Measurements from ENCODE around the gene MYRFL.
"Not testable (repeated sequence)": the region's sequence is repeated elsewhere in the genome, so short reads cannot be mapped to it uniquely, and the experiment has no call there.

The MYRFL gene

DNA sequence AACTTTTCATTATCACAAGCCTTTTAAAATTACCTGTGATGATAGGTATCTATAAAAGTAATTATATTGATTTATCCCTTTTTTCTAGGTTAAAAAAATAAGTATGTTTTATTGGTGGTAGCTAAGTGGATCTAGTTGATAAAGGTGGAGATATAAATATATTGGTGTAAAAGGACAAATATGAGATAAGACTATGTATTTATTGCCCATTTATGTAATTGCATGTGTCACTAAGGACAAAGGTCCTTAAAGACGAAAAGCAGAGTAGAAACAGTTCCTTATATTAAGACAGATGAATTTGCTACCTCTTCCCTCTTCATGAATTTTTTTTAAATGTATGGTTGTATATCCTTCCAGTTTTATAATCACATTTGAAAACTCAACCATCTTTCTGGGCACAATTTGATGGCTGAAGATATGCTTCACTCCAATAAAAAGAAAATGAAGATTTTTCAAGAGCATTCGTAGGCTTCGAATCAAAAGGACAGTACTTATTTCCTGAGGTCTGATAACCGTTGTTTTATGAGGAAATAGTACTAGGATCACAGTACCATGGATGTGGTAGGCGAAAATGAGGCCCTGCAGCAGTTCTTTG is at the start of gene MYRFL:
TSS of gene MYRFL (plus strand) at position 262 of the 595 bp plus-strand sequence. CDS start at position 553, 291 bp downstream.
- DNase-seq, result no peak

GRCh38 chr12:69779928-69780327 is 45.1 kb upstream of the MYRFL start:
- peak in 1 of 51 donors; percentile 12 for DNase-seq

DNA sequence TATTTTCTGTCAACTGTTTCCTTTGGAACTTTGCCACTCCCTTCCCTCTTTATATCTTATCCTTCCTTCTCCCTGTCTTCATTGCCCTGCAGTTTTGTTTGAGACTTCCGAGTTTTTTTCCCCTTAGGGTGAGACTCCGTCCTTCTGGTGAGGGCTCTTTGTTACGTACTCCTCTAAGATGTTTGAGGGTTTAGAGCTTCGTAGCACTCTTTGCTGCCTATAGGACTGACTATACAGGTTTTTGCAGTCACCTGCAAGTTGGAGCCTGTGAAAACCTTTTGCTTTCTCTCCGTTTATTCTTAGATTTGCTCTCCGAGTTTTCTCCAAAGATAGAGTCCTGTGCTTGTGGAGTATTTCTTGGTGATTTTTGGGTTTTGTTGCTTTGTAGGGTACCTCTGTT is 41.7 kb upstream of the MYRFL start:
- no peak for DNase-seq

- no peak for DNase-seq
These were observed 35.7 kb upstream of the MYRFL start for GRCh38 chr12:69789351-69789750.

DNA sequence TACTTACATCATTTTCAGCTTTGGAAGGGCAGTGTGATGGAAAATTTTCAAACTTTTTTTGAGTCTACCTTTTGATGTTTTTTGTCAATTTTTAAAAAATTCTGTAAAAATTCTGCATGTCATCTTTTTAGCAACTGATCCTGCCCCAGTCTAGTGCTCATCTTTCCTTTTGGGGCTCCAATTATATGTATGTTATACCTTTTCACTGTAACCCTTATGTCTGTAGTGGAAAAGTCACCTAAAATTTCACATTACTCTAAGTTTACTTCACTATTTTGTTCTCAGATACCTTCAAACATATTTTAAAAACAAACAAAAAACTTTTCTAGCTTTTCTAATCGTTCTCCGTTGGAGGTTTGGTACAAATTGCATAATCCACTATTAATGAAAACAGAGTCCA is 32.5 kb upstream of the MYRFL start:
- DNase-seq, result no peak

DNA sequence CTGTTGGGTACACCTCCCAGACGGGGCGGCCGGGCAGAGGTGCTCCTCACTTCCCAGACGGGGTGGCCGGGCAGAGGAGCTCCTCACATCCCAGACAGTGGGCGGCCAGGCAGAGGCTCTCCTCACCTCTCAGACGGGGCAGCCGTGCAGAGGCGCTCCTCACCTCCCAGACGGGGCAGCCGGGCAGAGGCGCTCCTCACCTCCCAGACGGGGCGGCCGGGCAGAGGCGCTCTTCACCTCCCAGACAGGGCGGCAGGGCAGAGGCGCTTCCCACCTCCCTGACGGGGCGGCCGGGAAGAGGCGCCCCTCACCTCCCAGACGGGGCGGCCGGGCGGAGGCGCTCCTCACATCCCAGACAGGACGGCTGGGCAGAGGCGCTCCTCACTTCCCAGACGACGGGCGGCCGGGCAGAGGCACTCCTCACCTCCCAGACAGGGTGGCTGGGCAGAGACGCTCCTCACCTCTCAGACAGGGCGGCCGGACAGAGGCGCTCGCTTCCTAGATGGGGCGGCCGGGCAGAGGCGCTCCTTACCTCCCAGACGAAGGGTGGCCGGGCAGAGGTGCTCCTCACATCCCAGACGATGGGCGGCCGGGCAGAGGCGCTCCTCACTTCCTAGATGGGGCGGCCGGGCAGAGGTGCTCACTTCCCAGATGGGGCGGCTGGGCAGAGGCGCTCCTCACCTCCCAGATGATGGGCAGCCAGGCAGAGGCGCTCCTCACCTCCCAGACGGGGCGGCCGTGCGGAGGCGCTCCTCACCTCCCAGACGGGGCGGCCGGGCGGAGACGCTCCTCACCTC is 17.7 kb upstream of the MYRFL start:
- DNase-seq, result not testable (repeated sequence)

- DNase-seq, result no peak
These were observed 14.0 kb upstream of the MYRFL start for GRCh38 chr12:69810870-69811498.

DNA sequence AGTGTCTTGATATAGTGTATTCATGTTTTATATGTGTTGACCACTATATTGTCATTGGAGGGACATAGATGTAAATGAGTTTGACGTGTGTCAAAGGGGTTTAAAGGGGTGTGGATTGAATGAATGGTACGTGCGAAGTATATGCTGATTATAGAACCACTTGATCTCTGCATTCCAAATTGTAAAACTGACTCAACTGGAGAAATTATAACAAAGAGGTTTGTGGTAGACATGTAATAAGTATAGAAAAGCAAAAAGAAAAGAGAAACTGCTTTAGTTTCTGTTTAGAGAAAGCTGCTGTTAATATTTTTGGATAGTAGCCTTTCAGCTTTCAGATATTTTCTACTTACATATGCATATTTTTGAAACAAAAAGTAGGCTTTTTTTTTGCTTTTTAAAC is 8.9 kb upstream of the MYRFL start:
- DNase-seq, result no peak

DNA sequence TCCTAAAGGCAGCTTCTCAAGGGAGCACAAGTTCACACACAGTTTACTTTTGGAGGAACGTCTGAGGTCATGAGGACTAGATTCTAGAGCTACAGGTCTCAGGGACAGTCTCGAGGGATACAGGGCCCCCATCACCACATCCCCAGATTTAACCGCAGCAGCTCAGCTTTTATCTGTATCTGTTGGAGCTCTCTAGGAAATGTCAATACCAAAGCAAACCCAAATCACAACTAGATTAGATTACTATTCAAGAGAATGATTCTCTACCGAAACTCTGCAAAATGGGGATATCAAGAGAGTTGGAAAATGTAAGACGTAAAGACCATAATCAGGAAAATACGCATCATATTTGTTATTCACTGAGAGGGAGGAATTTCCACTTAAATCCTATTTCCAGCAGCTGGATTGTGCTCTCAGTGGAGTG is 4.0 kb upstream of the MYRFL start:
- DNase-seq, result no peak

DNA sequence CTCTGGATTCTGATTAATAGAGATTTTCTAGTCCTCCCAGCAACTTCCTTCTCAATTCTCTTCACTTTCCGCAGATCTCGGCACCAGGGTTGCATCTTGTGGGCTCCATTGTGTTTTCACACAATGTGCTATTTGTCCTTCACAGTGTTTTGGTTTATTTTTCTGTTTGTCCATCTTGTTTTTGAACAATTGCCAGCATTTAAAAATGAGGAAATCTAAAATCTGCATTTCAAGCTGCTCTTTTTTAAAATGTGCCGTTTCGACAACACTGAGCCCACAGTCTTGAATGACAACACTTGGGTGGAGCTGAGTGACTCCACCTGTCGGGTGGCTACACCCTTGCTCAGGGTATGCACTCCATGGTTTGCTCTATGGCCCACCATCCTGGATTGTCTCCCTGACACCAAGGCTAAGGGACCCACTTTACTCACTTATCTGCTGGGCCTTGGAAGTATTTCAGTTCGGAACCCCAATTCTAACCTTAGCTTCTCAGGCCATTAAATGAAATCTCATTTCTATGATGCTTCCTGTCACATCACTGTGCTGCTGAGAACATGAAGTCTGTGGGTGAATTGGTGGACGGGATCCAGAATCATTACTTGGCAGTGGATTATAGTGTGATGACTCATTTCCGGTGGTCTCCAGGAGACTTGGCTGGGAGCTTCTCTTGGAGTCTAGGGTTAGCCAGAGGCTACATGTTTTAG is 3.4 kb upstream of the MYRFL start:
- DNase-seq, result peak in 13 of 51 donors; percentile 0 to 66 (median 12)

DNA sequence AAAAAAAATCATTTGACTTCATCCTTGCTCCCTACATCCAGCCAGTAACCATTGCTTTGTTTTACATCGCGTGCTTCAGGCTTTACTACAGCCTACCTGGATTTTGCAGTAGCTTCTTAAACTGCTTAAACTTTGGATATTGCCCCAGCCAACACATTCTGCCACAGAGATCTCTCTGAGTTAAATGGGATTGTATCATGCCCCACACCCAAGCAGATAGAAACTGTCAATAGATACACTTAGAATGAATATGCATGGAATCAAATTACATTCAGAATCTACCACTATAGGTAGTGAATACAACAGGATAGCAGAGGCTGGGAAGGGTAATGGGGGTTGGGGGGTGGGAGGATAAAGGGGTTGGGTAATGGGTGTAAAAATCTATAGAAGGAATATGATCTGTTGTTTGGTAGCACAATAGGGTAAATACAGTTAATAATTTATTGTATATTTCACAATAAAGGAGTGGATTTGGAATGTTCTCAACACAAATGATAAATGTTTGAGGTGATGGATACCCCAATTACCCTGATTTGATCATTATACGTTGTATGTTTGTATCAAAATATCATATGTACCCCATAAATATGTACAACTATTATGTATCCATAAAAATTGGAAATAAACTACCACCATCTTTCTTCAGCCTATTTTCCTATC is 2.7 kb upstream of the MYRFL start:
- peak in 1 of 51 donors; percentile 48 for DNase-seq

DNA sequence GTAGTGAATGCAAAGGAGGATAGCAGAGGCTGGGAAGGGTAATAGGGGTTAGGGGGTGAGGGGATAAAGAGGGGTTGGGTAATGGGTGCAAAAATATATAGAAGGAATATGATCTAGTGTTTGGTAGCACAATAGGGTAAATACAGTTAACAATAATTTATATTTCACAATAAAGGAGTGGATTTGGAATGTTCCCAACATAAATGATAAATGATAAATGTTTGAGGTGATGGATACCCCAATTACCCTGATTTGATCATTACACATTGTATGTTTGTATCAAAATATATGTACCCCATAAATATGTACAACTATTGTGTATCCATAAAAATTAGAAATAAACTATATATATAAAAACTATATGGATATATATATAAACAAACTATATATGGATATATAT is 999 bp upstream of the MYRFL start:
- DNase-seq, result no peak

DNA sequence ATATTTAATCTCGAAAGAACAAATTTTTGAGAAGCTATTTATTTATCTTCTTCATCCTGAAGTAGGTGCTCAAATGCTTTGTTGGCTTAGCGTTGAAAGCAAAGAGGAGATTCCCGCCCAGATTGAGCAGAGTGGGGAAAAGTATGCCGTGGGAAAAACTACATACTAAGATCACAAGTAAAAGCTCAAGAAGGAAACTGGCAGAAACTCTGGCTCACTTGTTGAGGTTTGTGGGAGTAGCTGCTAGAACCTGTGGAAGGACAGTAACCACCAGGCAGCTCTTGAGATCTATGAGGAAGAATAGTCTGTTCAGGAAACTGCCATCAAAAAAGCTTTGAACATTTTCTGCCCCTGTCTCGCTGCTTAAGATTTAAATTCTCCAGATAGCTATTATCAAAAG is 3.9 kb downstream of the MYRFL start:
- no peak for DNase-seq

DNA sequence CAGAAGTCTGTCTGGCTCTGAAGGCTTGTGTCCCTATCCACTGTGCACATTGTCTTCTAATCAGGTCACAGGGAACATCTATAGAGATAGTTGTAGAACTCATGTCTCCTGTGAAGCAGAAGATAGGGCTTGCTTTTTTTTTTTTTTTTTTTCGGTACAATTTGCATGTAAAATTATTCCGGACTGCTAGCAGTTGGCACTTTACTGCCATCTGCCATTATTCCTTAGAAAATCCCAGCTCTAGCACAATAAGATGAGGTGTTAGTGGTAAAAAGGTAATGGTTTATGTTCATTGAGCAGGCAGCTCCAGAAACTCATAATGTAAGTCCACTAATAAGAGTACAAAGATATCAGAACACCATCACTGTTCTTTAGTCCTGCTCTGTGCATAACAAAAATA is 8.7 kb downstream of the MYRFL start:
- no peak for DNase-seq

DNA sequence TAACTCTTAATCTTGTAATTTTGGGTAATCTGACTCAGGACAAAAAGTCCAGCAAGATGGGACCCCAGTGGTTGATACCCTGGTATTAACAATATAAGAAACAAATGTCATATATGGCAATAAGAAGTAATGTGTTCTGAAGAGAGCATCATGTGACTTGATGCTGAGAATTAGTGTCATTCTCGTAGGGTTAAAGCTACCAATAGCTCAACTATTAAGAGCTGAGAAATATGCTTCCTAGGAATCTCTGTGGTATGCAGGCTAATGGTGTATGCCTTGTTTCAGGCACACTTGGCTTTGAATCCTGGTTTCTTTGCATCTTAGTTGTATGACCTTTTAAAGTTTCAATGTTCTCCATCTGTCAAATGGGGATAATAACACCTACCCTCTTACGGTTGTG is 9.1 kb downstream of the MYRFL start:
- DNase-seq, result no peak

DNA sequence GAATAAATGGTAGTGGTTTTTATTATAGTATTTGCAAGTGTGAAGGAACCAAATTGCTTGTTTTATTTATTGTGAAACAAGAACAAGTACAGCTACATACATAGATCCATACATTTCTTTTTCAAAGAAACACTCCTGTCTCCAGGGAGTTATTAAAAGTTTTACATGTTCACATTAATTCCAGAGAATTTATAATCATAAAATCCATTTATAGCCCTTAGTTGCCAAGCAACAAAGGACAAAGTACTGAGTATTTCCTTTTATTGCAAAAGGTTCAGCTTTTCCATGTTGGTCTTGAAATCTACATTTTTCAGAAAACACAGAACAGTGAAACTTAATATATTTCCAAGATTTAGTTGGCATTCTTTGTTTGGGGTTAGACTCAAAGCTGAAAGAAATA is 9.5 kb downstream of the MYRFL start:
- no peak for DNase-seq

- DNase-seq, result no peak
These were observed 10.1 kb downstream of the MYRFL start for GRCh38 chr12:69835081-69835480.

- no peak for DNase-seq
These were observed 11.0 kb downstream of the MYRFL start for GRCh38 chr12:69836015-69836414.

DNA sequence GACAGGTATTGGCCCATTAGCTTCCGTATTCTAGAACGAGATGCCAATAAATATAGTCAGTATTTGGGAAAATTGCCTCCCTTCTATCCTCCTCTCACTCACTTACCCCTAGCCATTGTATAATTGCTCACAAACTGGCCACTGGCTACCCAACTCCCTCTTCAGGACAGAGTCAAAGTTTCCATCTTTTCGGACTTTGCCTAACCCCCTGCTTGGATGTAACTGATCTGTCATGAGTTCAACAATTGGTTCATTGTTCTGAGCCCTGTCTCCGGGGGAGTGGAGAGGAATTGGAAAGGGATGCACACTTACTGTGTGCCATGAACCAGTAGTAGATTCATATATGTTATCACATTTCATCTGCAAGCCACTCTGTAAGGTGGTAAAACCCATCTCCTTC is 12.2 kb downstream of the MYRFL start:
- DNase-seq, result peak in 9 of 51 donors; percentile 0 to 22 (median 7)

GRCh38 chr12:69837657-69838415 is 12.8 kb downstream of the MYRFL start:
- DNase-seq, result no peak

GRCh38 chr12:69840727-69841126 is 15.7 kb downstream of the MYRFL start:
- no peak for DNase-seq

Measured in hypothalamus (tissue), 51 donors.